Iris pigment epithelial cell (primary cell): ENCODE data around the gene UNC93A.
"Not testable (repeated sequence)": the region's sequence is repeated elsewhere in the genome, so short reads cannot be mapped to it uniquely, and the experiment has no call there.

Experiments used
- DNase-seq: peaks from one replicate; pipeline ENCODE4 v3.0.0-alpha.2; 2011; ENCODE audit warnings: low read depth

The UNC93A gene

DNA sequence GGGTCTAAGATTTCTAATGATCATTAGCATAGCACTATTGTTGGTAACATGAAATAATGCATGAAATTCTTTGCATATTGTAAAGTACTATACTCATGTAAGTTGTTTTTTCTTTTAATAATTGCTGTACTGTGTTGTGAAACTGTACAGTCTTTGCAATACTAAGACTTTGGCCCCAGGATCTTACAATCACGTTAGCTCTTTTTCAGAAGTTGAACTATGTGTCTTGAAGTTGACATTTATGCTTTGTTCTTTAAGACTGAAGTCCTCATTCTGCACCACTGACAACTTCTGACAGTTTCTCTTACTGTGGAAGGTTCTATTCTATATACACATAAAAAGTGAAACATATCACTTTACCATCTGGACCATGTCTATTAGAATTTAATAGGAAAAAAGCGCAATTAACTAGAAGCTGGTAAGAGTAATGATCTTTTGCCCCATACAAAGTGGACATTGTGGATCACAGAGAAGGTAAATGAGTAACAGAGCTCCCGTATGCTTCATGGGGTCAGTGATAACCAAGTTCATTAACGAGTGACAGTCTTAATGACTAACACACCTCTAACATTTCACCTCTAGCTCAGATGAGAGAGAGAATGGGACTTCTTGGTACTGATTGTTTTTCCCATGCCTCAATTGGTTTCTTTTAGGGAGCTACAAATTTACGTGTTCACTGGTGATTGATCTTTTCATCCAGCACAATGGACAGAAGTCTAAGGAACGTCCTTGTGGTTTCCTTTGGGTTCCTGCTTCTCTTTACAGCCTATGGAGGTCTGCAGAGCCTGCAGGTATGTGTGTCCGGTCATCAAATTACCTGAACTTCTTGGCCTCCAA lies at the start of gene UNC93A:
Gene UNC93A, plus strand, starts transcription at position 530 of the 837 bp plus-strand sequence. Its CDS starts 175 bp downstream, at position 705.
- DNase-seq: no peak

DNA sequence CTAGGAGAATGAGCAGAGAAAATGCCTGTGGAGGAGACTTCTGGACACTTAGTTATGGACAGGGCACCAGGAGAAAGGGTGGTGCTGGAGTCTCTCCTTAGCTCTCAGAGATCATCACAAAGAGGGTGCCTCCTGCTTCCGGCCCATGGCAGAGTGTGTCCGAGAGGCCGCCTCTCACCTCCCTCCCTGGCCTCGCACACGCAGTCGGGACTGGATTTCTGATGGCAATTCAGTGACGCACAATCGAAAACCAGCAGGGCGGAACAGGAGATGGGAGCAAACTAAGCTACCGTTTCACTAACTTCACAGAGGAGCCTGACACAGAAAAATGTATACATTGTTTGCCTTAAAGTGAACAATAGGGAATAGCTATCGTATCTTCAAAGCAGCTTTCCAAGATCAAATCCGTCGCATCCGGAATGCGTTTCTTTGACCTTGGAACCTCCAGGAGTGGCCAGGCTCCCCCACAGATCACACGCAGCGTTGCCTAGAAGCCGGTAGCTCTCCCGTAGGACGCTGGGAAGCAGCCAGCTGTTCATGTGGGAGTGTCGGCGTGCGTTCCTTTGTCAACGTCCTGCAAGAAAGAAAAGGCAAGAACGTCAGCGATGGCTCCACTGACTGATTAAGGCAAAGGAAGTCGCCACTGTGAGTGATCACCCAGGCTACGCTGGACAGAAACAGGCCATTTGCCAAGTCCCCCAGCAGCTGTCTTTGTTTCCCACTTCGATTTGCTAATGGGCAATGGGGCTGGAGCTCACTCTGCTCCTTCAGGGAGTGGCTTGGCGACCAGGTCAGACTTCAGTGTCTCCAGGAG lies 49.6 kb upstream of the UNC93A start:
- not testable (repeated sequence) for DNase-seq

DNA sequence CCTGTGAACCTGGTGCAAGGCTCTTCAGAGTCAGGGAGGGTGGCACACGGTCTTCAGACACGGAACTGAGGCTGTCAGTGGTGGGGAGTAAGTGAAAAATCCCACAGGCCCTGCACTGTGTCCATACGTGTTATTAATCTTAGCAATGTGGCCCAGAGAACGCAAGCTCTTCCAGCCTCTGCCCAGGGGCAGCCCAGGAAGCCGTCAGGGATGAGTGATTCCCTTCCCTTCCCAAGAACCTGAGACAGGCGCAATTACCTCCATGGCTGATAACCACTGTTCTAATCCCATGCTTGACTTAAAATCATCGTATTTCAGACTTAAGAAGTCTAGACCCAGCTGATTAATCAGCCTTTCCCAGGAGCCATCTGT lies 49.0 kb upstream of the UNC93A start:
- DNase-seq: not testable (repeated sequence)

DNA sequence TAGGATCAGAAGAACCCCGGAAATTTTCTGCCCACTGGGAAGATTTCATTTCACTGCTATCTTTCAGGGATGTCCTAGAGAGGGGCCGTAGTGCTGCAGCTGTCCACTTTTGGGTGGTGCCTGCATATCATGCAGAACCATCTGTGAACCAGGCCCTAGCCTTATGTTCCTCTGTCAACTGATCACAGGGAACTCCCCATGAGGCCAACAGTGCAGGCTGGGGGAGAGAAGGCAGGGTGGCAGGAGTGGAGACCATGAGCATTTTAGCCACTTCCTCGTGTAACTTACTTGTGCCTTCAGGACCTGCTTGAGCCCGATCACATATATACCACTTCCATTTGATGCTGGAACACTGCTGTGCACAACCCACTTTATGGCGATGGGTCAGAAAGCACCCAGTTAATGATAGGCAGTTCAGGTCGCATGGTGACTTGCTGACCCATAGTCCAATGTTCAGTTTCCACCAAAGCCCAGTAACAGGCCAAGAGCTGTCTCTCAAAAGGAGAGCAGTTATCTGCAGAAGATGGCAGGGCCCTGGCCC lies 48.5 kb upstream of the UNC93A start:
- not testable (repeated sequence) for DNase-seq

DNA sequence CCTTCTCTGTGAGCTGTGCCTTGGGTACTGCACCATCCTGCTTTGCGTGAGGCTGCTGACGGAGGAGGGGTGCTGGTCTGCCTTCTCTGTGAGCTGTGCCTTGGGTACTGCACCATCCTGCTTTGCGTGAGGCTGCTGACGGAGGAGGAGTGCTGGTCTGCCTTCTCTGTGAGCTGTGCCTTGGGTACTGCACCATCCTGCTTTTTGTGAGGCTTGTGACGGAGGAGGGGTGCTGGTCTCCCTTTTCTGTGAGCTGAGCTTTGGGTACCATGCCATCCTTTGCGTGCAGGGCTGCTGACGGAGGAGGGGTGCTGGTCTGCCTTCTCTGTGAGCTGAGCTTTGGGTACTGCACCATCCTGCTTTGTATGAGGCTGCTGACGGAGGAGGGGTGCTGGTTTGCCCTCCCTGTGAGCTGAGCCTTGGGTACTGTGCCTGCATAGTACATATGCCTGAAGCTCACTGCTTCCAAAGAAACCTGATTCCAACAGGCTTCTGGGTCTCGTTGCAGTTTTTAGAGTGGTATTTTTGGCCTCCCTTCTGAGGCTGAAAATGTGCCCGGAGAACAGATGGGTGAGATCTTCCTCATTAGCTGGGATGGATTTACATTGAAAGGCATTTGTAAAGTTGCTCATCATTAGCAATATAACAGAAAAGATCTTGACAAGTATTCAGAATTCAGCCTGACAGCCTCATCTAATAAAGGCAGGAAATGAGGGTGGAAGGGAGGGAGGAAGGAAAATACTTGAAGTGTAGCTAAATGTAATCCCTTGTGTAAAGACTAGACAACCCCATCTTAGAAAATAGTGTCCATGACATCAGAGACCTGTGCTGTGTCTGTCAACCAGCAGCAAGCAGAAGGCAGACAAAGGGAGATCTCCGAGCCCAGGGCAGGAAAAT lies 46.8 kb upstream of the UNC93A start:
- no peak for DNase-seq

DNA sequence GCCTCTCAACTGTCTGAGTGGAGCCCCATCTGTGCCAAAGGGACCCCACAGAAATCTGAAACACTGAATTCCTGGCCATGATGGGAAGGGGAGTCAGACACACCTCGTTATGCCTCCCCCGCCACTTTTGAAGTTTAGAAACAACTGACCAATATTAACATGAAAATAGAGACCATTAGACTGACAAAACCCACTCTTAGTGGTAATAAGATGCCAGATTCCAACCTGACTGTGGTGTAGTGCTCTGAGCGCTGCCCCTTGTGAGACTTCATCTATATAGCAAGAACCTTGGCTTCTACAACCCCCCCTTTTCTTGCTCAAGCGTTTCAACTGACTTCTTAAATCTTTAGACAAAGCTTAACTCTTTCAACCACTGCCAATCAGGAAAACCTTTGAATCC lies 46.1 kb upstream of the UNC93A start:
- DNase-seq: no peak

DNA sequence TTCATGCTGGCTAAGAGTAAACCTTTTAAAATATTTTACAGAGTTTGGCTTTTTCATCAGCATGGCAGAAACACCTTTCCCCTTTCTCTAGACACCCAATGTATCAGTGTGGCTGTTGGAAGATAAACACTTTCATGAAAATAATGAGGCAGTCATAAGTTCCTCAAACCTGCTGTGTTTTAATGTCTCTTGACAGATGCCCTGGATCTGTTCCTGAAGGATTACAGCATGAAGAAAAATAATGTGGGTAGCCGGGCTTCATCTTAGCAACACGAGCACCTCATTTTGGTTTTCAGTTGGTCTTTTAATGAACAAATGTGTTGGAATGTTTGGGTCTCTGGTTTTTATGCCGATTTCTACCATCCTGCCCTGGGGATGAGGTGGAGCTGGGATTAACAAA lies 45.5 kb upstream of the UNC93A start:
- no peak for DNase-seq

DNA sequence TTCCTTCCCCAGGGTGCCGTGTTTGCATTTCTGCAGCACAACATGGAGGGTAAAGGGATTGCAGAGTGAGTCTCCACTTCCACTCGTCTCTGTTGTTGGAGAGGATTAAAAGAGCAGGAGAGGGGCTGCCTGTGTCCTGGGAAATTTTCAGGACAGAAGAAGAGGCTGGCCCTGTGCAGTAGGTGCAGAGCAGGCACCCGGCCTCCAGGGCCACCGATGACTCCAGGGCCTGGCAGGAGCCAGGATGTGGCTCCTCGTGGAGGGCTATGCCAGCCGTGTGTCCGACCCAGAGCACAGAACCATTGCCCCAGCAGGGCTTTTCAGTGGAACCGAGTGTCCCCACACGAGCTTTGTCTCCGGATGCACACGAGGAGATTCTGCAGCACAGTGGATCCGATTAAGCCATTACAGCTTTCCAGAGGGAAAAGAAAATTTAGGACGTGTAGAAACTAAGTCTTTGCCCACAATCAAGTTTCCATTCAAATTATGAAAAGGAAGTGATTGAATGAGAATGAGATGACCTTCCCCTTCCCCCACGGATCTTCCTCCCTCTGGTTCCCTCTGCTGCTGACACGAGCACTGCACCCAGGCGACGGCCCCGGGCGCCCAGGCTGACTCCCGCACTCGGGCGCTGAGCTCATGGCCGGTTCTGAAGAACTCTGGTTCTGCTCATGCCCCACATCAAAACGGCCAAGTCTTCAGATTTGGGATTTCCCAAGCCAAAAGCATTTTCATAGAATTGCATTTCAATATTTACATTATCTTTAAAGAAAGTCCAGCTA lies 43.1 kb upstream of the UNC93A start:
- DNase-seq: no peak

DNA sequence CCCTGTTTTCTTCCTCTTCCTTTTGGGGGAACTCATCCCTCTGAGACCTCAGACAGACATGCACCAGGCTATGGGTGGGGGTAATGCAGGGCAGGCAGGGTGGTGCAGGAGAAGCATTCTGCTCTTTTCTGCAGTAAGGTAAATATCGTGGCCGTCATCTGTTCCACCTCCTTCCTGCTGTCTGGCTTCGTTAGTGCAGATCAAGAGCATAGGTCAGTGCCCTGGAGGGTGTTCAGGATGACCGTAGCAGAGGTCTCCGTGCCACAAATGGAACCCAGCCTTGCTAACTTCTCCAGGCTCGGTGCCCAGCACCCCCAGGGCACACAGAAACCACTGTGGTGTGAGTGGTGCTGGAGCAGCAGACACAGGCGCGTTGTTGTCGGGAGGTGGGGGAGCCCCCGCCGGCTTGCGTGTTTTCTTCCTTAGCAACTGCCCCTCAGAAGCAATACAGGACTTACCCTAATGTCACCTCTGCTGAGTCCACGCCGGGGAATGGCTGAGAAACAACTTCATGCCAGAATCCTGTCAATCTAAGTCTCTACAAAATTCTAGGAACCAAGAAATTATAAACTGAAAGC lies 42.1 kb upstream of the UNC93A start:
- not testable (repeated sequence) for DNase-seq

DNA sequence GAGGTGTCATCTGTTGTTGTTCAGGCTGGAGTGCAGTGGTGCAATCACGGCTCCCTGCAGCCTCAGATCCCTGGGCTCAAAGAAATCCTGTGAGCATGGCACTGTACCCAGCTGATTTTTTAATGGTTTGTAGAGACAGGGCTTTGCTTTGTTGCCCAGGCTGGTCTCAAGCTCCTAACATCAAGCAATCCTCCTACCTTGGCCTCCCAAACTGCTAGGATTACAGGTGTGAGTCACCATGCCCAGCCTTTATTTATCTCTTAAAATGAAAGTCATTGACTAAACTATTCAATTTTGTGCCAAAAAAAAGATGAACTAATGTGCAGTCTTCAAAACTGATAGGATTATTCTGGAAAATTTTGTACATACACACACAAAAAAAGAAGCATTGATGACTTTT lies 38.8 kb upstream of the UNC93A start:
- DNase-seq: no peak

DNA sequence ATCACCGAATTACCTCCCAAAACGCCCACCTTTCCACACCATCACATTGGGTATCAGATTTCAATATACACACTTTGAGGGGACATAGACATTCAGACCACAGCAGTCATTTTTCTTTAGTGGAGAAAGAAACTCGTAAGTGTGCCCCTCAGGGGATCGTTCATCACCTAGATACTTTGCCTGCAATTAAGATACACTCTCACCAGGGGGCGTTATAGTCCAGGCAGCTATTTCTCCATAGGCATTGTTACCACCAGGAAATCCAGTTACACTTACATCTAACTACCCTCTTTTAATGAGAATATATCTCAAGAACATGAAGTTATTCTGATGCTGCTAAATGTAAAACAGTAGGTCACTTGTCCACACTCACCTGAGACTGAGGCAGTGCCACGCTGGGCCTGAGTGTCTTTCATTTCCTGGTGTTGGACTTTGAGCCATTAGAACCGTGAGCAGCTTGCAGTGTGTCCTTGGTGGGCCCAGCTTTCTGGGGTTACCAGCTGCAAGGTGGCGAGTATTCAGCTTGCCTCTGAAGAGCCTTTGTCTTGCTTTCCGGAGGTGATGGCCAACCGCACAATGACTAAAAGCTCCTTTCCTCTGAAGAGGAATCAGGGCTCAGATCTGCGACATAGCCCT lies 35.1 kb upstream of the UNC93A start:
- DNase-seq: no peak

DNA sequence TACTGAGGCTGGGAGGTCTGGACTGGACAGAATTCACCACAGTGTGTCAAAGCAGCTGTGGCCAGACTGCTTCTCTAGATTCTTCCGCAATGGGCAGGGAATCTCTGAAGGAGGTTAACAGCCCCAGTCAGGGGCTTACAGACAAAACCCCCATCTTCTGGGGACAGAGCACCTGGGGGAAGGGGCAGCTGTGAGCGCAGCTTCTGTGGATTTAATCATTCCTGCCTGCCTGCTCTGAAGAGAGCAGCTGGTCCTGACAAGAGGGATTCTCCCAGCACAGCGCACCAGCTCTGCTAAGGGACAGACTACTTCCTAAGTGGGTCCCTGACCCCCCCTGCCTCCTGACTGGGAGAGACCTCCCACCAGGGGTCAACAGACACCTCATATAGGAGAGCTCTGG lies 32.5 kb upstream of the UNC93A start:
- DNase-seq: no peak

DNA sequence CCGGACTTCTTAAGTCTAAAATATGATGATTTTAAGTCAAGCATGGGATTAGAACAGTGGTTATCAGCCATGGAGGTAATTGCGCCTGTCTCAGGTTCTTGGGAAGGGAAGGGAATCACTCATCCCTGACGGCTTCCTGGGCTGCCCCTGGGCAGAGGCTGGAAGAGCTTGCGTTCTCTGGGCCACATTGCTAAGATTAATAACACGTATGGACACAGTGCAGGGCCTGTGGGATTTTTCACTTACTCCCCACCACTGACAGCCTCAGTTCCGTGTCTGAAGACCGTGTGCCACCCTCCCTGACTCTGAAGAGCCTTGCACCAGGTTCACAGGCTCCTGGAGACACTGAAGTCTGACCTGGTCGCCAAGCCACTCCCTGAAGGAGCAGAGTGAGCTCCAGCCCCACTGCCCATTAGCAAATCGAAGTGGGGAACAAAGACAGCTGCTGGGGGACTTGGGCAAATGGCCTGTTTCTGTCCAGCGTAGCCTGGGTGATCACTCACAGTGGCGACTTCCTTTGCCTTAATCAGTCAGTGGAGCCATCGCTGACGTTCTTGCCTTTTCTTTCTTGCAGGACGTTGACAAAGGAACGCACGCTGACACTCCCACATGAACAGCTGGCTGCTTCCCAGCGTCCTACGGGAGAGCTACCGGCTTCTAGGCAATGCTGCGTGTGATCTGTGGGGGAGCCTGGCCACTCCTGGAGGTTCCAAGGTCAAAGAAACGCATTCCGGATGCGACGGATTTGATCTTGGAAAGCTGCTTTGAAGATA lies 24.9 kb upstream of the UNC93A start:
- DNase-seq: not testable (repeated sequence)

DNA sequence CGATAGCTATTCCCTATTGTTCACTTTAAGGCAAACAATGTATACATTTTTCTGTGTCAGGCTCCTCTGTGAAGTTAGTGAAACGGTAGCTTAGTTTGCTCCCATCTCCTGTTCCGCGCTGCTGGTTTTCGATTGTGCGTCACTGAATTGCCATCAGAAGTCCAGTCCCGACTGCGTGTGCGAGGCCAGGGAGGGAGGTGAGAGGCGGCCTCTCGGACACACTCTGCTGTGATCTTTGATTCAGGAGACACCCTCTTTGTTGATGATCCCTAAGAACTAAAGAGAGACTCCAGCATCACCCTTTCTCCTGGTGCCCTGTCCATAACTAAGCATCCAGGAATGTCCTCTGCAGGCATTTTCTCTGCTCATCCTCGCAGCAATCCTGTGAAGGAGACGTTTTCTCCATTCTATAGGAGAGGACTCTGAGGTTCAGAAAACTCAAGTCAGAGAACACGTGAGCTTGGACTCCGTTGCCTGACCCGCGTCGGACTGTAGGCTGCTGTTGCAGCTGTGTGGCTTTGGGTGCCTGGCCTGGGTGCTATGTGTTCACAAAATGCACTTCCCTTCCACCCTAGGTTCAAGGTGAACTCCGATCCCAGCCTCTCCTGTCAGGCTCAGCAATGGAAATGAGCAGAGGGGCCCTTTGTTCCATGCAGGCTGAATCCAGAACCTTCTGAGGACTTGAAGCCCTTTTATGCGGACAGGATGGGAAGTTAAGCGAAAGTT lies 24.1 kb upstream of the UNC93A start:
- no peak for DNase-seq

DNA sequence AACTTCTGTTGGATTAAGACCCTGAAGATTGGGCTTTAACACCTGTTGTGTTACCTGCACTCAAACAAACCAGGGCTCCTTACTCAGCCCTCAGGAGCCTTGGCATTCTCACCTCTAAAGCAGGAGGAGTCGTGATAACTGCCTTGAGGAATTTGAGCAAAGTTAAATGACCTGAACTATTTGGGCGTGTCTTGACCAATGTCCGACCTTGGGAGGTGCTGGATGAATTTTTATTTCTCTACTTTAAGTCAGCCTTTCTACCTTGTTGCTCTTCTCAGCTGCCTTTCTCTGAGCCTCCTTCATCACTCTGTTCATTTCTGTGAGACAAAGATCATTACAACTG lies 23.6 kb upstream of the UNC93A start:
- not testable (repeated sequence) for DNase-seq

DNA sequence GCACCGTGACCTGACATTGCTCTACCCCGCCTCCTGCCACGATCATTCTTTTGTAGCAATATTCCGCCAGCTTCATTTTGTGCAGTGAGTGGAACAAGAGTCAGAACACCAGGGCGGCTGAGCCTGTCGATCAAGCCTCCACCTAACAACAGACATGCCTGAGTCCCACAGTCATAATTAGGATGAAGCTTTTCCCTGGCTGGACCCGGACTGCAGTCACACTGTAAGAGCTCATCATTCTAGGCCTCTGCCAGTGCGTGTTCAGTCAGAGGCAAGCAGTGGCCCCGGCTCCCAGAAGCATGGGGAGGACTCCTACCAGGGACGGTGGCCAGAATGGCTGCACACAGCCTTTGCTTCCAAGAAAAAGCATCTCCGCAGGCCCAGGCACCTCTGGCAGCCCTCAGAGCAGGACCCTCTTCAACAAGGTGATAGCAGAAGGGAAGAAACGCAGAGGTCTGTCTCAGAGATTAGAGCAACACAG lies 23.2 kb upstream of the UNC93A start:
- DNase-seq: no peak

DNA sequence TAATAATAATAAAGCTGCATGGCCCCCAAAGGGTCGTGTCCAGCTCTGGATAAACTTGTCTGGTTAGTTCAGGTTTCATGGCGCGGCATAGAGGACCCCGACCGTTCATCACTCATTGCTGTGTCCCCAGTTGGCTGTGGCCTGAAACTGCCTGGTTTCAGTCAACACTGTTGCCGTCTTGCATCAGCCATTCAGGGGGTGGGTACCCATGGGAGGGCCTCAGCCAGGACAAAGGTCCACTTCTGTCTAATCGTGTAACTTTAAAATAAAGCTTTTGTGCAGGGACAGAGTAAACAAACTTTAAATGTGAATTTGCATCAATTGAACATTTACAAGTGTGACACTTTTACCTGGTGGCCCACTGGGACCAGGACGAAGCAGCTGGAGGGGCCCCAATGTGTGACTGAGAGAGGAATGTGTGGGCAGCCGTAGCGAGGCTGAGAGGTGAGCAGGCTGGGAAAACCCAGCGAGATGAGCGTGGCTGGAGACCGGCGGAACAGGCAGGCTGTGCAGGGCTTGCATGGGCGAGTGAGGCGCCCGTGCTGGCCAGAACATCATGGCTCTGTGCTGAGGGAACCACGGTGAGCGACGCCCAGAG lies 22.3 kb upstream of the UNC93A start:
- DNase-seq: no peak
